Nephron progenitor cell (in vitro differentiated cells): Measurements from ENCODE around the gene INPP4B.

ENCODE experiments used
- DNase-seq: peaks from one replicate; pipeline ENCODE4 v3.0.0; 2021
- H3K27ac Mint-ChIP-seq: 2 replicates; pipeline ENCODE4 v1.8.0; 2021; ENCODE audit warnings: mild to moderate bottlenecking, moderate library complexity, mixed read lengths
- H3K27me3 Mint-ChIP-seq: 2 replicates; pipeline ENCODE4 v1.8.0; 2021; ENCODE audit warnings: mild to moderate bottlenecking, low read depth, mixed read lengths; ENCODE audit not compliant: poor library complexity
- H3K36me3 Mint-ChIP-seq: 2 replicates; pipeline ENCODE4 v1.8.0; 2021; ENCODE audit warnings: low read depth, mixed read lengths
- H3K4me1 Mint-ChIP-seq: 2 replicates; pipeline ENCODE4 v1.8.0; 2021; ENCODE audit warnings: mixed read lengths
- H3K4me3 Mint-ChIP-seq: 2 replicates; pipeline ENCODE4 v1.8.0; 2021; ENCODE audit warnings: mild to moderate bottlenecking, moderate library complexity, mixed read lengths
- H3K9me3 Mint-ChIP-seq: 2 replicates; pipeline ENCODE4 v1.8.0; 2021; ENCODE audit warnings: mild to moderate bottlenecking, moderate library complexity, mixed read lengths
- TF ChIP-seq, protein P1 (sequence below): fragments of 200-600 bp; sonication (generic); IDR thresholded peaks from 2 replicates; pipeline ENCODE4 v1.5.0; 2021; ENCODE audit warnings: antibody characterized with exemption

INPP4B gene

DNA sequence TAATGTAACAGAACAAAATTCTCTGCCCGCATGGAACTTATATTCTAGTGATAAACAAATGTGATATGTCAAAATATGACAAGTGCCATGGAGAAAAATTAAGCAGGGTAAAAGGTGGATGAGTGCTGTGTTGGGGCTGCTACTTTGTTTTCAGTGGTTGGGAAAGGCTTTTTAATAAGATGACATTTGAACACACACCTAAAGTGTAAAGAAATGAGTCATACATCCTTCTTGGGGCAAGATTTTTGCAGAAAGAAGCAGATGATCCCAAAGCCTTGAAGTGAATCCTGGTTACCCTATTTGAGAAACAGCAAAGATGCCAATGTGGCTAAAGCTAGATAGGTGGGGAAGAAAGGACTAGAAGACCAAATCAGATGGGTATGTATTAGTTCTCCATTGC lies 564.1 kb downstream of the INPP4B start:
- Mint-ChIP-seq H3K4me3 (no peak overlapping the region), H3K27me3 (no peaks in the 10 kb centered on the region), H3K9me3 (no peaks in the 10 kb centered on the region), H3K36me3 (no peaks in the 10 kb centered on the region), H3K27ac (no peak overlapping the region), H3K4me1 (no peaks in the 10 kb centered on the region)
- TF ChIP-seq, protein P1, sequence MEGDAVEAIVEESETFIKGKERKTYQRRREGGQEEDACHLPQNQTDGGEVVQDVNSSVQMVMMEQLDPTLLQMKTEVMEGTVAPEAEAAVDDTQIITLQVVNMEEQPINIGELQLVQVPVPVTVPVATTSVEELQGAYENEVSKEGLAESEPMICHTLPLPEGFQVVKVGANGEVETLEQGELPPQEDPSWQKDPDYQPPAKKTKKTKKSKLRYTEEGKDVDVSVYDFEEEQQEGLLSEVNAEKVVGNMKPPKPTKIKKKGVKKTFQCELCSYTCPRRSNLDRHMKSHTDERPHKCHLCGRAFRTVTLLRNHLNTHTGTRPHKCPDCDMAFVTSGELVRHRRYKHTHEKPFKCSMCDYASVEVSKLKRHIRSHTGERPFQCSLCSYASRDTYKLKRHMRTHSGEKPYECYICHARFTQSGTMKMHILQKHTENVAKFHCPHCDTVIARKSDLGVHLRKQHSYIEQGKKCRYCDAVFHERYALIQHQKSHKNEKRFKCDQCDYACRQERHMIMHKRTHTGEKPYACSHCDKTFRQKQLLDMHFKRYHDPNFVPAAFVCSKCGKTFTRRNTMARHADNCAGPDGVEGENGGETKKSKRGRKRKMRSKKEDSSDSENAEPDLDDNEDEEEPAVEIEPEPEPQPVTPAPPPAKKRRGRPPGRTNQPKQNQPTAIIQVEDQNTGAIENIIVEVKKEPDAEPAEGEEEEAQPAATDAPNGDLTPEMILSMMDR: no peak
- no peak for DNase-seq

DNA sequence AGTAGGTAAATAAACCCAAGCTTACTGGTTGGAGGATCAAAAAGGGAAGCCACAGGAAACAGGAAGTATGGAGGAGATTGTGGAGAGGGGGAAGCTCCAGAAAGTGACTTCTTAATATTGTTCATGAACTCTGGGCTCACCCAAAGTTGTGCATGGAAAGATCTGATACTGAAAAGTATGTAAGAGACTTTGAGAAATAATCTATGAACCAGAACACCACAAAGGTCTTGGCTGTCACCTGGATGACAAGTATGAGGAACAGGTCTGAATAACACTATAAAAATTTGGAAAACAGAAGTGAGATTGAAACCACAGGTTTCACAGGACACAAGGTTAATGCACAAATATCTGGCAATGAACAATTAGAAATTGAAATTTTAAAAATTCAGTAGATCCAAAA lies 567.4 kb downstream of the INPP4B start:
- Mint-ChIP-seq H3K4me3 (no peak overlapping the region), H3K36me3 (no peaks in the 10 kb centered on the region), H3K27me3 (no peaks in the 10 kb centered on the region), H3K4me1 (no peaks in the 10 kb centered on the region), H3K9me3 (no peaks in the 10 kb centered on the region), H3K27ac (no peak overlapping the region)
- TF ChIP-seq, protein P1: no peak
- no peak for DNase-seq

DNA sequence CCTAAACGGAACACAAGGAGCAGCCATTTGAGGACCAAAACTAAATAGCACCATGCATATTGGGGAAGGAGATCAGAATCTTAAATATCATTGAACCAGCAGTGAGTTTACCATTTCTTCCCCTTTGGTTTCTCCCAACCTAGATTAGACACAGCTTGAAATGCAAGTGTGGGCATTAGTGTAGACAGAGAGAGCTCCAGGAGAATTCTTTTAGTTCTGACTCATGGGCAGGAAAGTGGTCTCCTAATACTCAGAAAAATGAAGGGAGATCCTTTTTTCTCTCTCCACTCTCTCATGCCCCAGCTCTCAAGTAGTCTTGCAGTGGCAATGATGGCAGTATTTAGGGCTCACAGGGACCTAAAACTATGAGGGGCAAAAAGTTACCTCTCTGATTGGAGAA lies 567.9 kb downstream of the INPP4B start:
- no peaks in the 10 kb centered on the region for H3K27me3 Mint-ChIP-seq
- TF ChIP-seq, protein P1: no peak
- H3K4me1 Mint-ChIP-seq: no peaks in the 10 kb centered on the region
- H3K27ac Mint-ChIP-seq: no peak overlapping the region
- H3K4me3 Mint-ChIP-seq: no peak overlapping the region
- no peaks in the 10 kb centered on the region for H3K36me3 Mint-ChIP-seq
- H3K9me3 Mint-ChIP-seq: no peaks in the 10 kb centered on the region
- DNase-seq: no peak

DNA sequence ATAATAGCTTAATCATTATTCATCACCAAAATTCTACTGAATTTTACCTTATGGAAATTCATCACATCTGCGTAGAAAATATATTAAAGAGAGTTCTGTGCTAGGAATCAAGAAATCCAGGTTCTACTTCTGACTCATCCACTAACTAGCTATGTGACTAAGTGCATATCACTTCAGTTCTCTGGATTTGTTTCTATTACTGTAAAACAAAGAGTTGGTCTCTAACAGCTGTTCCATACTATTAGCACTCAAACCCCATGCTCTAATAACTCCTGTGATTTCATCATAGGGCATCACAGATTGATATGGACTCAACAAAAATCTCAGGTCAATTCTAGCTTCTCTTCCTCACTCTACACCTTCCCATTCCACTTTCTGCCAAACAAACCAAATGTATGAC lies 572.0 kb downstream of the INPP4B start:
- Mint-ChIP-seq H3K9me3 (no peaks in the 10 kb centered on the region), H3K4me3 (no peak overlapping the region), H3K36me3 (no peaks in the 10 kb centered on the region), H3K4me1 (no peaks in the 10 kb centered on the region), H3K27me3 (no peaks in the 10 kb centered on the region), H3K27ac (no peak overlapping the region)
- no peak for DNase-seq
- TF ChIP-seq, protein P1: no peak

DNA sequence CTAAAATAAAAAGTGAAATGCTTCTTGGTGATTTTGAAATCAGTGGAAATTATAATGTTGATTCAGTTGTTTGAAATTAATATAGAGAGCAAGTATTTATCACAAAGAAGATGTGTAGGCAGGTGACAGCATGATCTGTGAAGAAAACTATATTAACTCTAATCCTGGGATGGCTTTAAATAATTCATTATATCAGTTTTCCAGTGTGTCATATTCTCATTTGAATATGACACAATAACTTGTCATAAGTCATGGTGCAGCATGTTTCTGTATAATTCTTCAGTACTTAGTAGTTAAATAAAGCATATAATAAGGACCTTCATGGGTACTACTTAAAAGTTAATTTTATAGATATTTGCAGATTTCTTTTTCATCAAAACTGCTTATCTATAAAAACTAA lies 573.6 kb downstream of the INPP4B start:
- H3K27ac Mint-ChIP-seq: no peak overlapping the region
- no peak for DNase-seq
- H3K27me3 Mint-ChIP-seq: no peaks in the 10 kb centered on the region
- no peaks in the 10 kb centered on the region for H3K36me3 Mint-ChIP-seq
- H3K4me3 Mint-ChIP-seq: no peak overlapping the region
- no peaks in the 10 kb centered on the region for H3K4me1 Mint-ChIP-seq
- TF ChIP-seq, protein P1: no peak
- no peaks in the 10 kb centered on the region for H3K9me3 Mint-ChIP-seq

DNA sequence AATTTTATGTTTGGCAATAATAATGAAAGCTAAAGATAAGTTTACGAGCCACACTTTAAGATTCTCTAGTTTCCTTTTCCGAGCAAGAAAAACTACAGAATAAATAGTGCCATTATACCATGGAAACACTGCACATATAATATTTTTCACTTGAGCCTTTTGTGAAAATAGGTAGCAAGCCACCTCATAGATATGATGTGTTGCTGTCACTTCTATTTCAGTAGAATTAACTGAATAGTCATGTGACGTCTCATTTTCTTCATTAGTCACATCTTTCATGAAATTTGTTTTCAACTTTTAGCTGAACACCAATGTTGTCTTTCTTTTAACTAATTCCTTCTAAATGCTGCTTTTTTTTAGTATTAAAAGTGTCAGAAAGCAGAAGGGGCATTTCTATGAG lies 574.3 kb downstream of the INPP4B start:
- Mint-ChIP-seq H3K27ac (no peak overlapping the region), H3K36me3 (no peaks in the 10 kb centered on the region)

More for the DNA sequence above, 574.3 kb downstream of the INPP4B start:
- no peaks in the 10 kb centered on the region for H3K9me3 Mint-ChIP-seq
- no peak for DNase-seq
- no peaks in the 10 kb centered on the region for H3K4me1 Mint-ChIP-seq
- TF ChIP-seq, protein P1: no peak
- no peaks in the 10 kb centered on the region for H3K27me3 Mint-ChIP-seq
- H3K4me3 Mint-ChIP-seq: no peak overlapping the region
